PC-9 (cell line): ENCODE results near the gene PELI3. TPM values are rescaled to one million over a fixed set of nuclear protein-coding genes. Genes with fewer than 3 reads are reported as not detected.

ENCODE experiments used
- BruUV-seq: library from RNA; stranded (reverse); fragments of 400-500 nt; replicated peaks from 2 replicates; lab custom pipeline; 2021; lab: Mats Ljungman, UMichigan
- CTCF ChIA-PET: fragments of 300-600 bp; sonication (Branson Sonifier 250); formaldehyde crosslinking; loops from one replicate; lab custom pipeline; 2022; ENCODE audit warnings: antibody characterized with exemption; lab: Charles Lee
- POLR2A ChIA-PET: fragments of 300-600 bp; sonication (Branson Sonifier 250); formaldehyde crosslinking; loops from one replicate; lab custom pipeline; 2022; ENCODE audit warnings: antibody characterized with exemption; ENCODE audit not compliant: unreplicated experiment; lab: Charles Lee
- DNase-seq, 2 experiments: peaks; one replicate each; pipeline versions ENCODE4 v3.0.0 to v3.0.0-alpha.2; 2015 to 2022; ENCODE audit warnings: mixed read lengths in 1 of 2
- H2AFZ ChIP-seq: fragments of 200-600 bp; sonication (generic); 2 replicates; pipeline ENCODE4 v1.8.1; 2017; ENCODE audit warnings: antibody characterized with exemption
- H3F3A ChIP-seq: fragments of 200-600 bp; sonication (generic); 2 replicates; pipeline ENCODE4 v1.8.1; 2017; ENCODE audit warnings: antibody characterized with exemption, mild to moderate bottlenecking, low read depth; ENCODE audit not compliant: insufficient read depth
- H3K27ac ChIP-seq: fragments of 200-600 bp; sonication (generic); 2 replicates; pipeline ENCODE4 v1.6.1; 2016; ENCODE audit warnings: mixed run types
- H3K27me3 ChIP-seq: fragments of 200-600 bp; sonication (generic); 2 replicates; pipeline ENCODE4 v1.6.1; 2016; ENCODE audit warnings: low read depth, mixed run types; ENCODE audit not compliant: insufficient read depth
- H3K36me3 ChIP-seq: fragments of 200-600 bp; sonication (generic); 2 replicates; pipeline ENCODE4 v1.6.1; 2016; ENCODE audit warnings: low read depth, mixed run types
- H3K4me1 ChIP-seq: fragments of 200-600 bp; sonication (generic); replicated peaks from 2 replicates; pipeline ENCODE4 v1.6.1; 2016; ENCODE audit warnings: mixed run types; ENCODE audit not compliant: insufficient read depth
- H3K4me2 ChIP-seq: fragments of 200-600 bp; sonication (generic); 2 replicates; pipeline ENCODE4 v1.6.1; 2017; ENCODE audit warnings: mixed run types
- H3K4me3 ChIP-seq: fragments of 200-600 bp; sonication (generic); 2 replicates; pipeline ENCODE4 v1.6.1; 2016; ENCODE audit warnings: mixed run types
- H3K79me2 ChIP-seq: fragments of 200-600 bp; sonication (generic); 2 replicates; pipeline ENCODE4 v1.6.1; 2017; ENCODE audit warnings: low read depth, mixed run types
- H3K9me2 ChIP-seq: fragments of 200-600 bp; sonication (generic); 2 replicates; pipeline ENCODE4 v1.8.1; 2017; ENCODE audit warnings: mild to moderate bottlenecking; ENCODE audit not compliant: insufficient read depth
- H3K9me3 ChIP-seq: fragments of 200-600 bp; sonication (generic); 2 replicates; pipeline ENCODE4 v1.8.1; 2016; ENCODE audit warnings: low read depth; ENCODE audit not compliant: insufficient read depth
- H4K20me1 ChIP-seq: fragments of 200-600 bp; sonication (generic); 2 replicates; pipeline ENCODE4 v1.8.1; 2017; ENCODE audit not compliant: insufficient read depth
- EZH2 ChIP-seq: fragments of 200-600 bp; sonication (generic); IDR thresholded peaks from 2 replicates; pipeline ENCODE4 v1.8.0; 2017; ENCODE audit warnings: antibody characterized with exemption, low read depth
- intact Hi-C: fragments of 100-400 bp; cut with micrococcal nuclease; formaldehyde crosslinking; loops from one replicate; pipeline ENCODE4 v1.10.0; 2022; ENCODE audit not compliant: unreplicated experiment
- total RNA-seq: library from RNA; stranded (reverse); gene quantifications from 2 replicates; pipeline ENCODE4 v1.2.3, GENCODE V29; 2021
- TF ChIP-seq, protein P1 (sequence below): fragments of 200-600 bp; sonication (generic); conservative IDR thresholded peaks from 2 replicates; pipeline ENCODE4 v1.6.1; 2017; ENCODE audit warnings: mixed run types, antibody characterized with exemption, mild to moderate bottlenecking, moderate library complexity

Gene PELI3
- total RNA-seq, 1 experiment from 2014 or later, result 14.0 TPM

GRCh38 chr11:66479394-66480116 is 12.8 kb downstream of the PELI3 start:
- TF ChIP-seq EZH2, result no peak
- TF ChIP-seq, protein P1, sequence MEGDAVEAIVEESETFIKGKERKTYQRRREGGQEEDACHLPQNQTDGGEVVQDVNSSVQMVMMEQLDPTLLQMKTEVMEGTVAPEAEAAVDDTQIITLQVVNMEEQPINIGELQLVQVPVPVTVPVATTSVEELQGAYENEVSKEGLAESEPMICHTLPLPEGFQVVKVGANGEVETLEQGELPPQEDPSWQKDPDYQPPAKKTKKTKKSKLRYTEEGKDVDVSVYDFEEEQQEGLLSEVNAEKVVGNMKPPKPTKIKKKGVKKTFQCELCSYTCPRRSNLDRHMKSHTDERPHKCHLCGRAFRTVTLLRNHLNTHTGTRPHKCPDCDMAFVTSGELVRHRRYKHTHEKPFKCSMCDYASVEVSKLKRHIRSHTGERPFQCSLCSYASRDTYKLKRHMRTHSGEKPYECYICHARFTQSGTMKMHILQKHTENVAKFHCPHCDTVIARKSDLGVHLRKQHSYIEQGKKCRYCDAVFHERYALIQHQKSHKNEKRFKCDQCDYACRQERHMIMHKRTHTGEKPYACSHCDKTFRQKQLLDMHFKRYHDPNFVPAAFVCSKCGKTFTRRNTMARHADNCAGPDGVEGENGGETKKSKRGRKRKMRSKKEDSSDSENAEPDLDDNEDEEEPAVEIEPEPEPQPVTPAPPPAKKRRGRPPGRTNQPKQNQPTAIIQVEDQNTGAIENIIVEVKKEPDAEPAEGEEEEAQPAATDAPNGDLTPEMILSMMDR, result no peak
- DNase-seq, result no peak
- peaks cover 22% of the 10 kb centered on the region for H3K79me2 ChIP-seq
- TSS peak; percentile 68 for BruUV-seq
- intact Hi-C loops, result loop anchor here (1.0 to 5.0 kb wide), 6 partner anchors 25 to 553 kb away; partner anchors contain the start of gene BBS1
- H3K4me1 ChIP-seq, result peaks cover 7% of the 10 kb centered on the region
- H2AFZ ChIP-seq, result peak overlapping the region; percentile 72
- no peaks in the 10 kb centered on the region for H3K27me3 ChIP-seq
- 0 out of 2 replicates have a peak, but pooled peaks cover 7% of the 10 kb centered on the region for H3K36me3 ChIP-seq
- H3K27ac ChIP-seq, result peak overlapping the region; percentile 59
- H3K4me2 ChIP-seq, result peak overlapping the region; percentile 82
- peaks cover 12% of the 10 kb centered on the region; the same call in 1 of the 2 replicates for H3F3A ChIP-seq
- POLR2A ChIA-PET, result interaction anchor here (0.5 to 1.0 kb wide), 12 partner anchors 12 to 895 kb away, joined by 3 to 17 read pairs (median 4); partner anchors contain the start of genes BBS1 and RBM4B
- peak overlapping the region; percentile 61 for H3K4me3 ChIP-seq
- H3K9me3 ChIP-seq, result no peaks in the 10 kb centered on the region
- H4K20me1 ChIP-seq, result peaks cover 12% of the 10 kb centered on the region; the same call in 1 of the 2 replicates
- no peaks in the 10 kb centered on the region for H3K9me2 ChIP-seq
- CTCF ChIA-PET, result interaction anchor here (0.7 to 1.7 kb wide), 5 partner anchors 12 to 199 kb away, joined by 3 to 7 read pairs (median 3); partner anchors contain the start of gene RBM4B

- H3K27me3 ChIP-seq, result no peaks in the 10 kb centered on the region
- DNase-seq, result peak; percentile 93 to 99
- TF ChIP-seq, protein P1, result no peak
- no peak for TF ChIP-seq EZH2
- no peaks in the 10 kb centered on the region for H3K9me2 ChIP-seq
- H3K4me3 ChIP-seq, result peak within 1 kb of the TSS; percentile 61
- H3K9me3 ChIP-seq, result no peaks in the 10 kb centered on the region
- no TSS peak for BruUV-seq
- peaks cover 7% of the 10 kb centered on the region for H3K4me1 ChIP-seq
- peak within 1 kb of the TSS; percentile 76 for H2AFZ ChIP-seq
- POLR2A ChIA-PET, result interaction anchor here (0.5 to 1.0 kb wide), 12 partner anchors 26 to 895 kb away, joined by 3 to 9 read pairs (median 4); partner anchors contain the start of genes BBS1 and RBM4B
- peak within 1 kb of the TSS; percentile 59 for H3K27ac ChIP-seq
- 0 out of 2 replicates have a peak, but pooled peaks cover 7% of the 10 kb centered on the region for H3K36me3 ChIP-seq
- CTCF ChIA-PET, result interaction anchor here (0.9 to 1.7 kb wide), 3 partner anchors 72 to 198 kb away, joined by 3 to 7 read pairs (median 4); partner anchors contain the start of gene RBM4B
- H4K20me1 ChIP-seq, result peaks cover 12% of the 10 kb centered on the region; the same call in 1 of the 2 replicates
- peaks cover 12% of the 10 kb centered on the region; the same call in 1 of the 2 replicates for H3F3A ChIP-seq
- H3K79me2 ChIP-seq, result peaks cover 22% of the 10 kb centered on the region
- intact Hi-C loops, result loop anchor here (1.0 to 5.0 kb wide), 5 partner anchors 26 to 552 kb away; partner anchors contain the start of gene BBS1
- peak within 1 kb of the TSS; percentile 82 for H3K4me2 ChIP-seq
Measured at GRCh38 chr11:66480117-66480938, 13.6 kb downstream of the PELI3 start, which contains the start of gene DPP3. DPP3 (plus strand) TSS chr11:66480434; CDS start chr11:66482201, 1,767 bp downstream.
